ENCODE data around the gene ZSWIM1.

DNA sequence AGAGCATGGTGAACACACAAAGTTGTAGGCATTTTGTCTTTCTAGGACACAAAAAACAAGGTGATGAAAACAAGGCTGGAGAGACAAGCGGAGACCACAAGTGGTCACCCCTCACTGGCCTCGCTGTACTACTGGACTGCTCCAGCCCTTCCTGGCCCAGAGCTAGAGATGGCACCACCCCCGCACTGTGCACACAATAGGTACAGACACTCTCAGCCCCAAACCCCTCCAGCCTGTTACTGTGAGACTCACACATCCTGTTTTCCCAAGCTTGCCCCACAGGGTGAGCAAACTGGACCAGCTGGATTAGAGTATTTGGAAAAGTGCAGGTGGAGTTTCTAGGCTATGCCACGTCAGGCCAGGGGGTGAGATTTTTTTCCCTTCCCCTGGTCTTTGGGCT lies 8.4 kb upstream of the ZSWIM1 start:
- TF ChIP-seq, protein P1, sequence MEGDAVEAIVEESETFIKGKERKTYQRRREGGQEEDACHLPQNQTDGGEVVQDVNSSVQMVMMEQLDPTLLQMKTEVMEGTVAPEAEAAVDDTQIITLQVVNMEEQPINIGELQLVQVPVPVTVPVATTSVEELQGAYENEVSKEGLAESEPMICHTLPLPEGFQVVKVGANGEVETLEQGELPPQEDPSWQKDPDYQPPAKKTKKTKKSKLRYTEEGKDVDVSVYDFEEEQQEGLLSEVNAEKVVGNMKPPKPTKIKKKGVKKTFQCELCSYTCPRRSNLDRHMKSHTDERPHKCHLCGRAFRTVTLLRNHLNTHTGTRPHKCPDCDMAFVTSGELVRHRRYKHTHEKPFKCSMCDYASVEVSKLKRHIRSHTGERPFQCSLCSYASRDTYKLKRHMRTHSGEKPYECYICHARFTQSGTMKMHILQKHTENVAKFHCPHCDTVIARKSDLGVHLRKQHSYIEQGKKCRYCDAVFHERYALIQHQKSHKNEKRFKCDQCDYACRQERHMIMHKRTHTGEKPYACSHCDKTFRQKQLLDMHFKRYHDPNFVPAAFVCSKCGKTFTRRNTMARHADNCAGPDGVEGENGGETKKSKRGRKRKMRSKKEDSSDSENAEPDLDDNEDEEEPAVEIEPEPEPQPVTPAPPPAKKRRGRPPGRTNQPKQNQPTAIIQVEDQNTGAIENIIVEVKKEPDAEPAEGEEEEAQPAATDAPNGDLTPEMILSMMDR (IDR thresholded peaks at IDR 0.05) = no peak
- no peak for TF ChIP-seq POLR2A (IDR thresholded peaks at IDR 0.05)

All from heart left ventricle (tissue), 13 donors.